Osteoblast (primary cell): ENCODE measurements around the gene PARVG. TPM values are rescaled to one million over a fixed set of nuclear protein-coding genes. Genes with fewer than 3 reads are reported as not detected.

Experiments used
- DNase-seq: peaks from one replicate; pipeline ENCODE4 v3.0.0; 2011; ENCODE audit warnings: low spot score, mixed read lengths; ENCODE audit not compliant: insufficient read length; ENCODE audit errors: missing footprints
- H2AFZ ChIP-seq: 2 replicates; pipeline ENCODE4 v1.6.0; 2011; ENCODE audit warnings: mild to moderate bottlenecking, low read length
- H3K27ac ChIP-seq: 2 replicates; pipeline ENCODE4 v1.5.1; 2011; ENCODE audit warnings: mild to moderate bottlenecking, low read depth, low read length, moderate library complexity
- H3K27me3 ChIP-seq: 2 replicates; pipeline ENCODE4 v1.6.0; 2012; ENCODE audit warnings: mild to moderate bottlenecking, control low read depth, inconsistent platforms, low read length, moderate library complexity; ENCODE audit not compliant: insufficient read depth
- H3K36me3 ChIP-seq: 2 replicates; pipeline ENCODE4 v1.5.1; 2011; ENCODE audit warnings: mild to moderate bottlenecking, low read length, control low read depth, moderate library complexity; ENCODE audit not compliant: insufficient read depth
- H3K4me1 ChIP-seq: 2 replicates; pipeline ENCODE4 v1.5.1; 2011; ENCODE audit warnings: mild to moderate bottlenecking, low read length, control low read depth, moderate library complexity; ENCODE audit not compliant: insufficient read depth
- H3K4me2 ChIP-seq: 2 replicates; pipeline ENCODE4 v1.6.0; 2011; ENCODE audit warnings: mild to moderate bottlenecking, low read length; ENCODE audit not compliant: insufficient read depth
- H3K4me3 ChIP-seq: fragments of 200-600 bp; sonication (generic); 3 replicates; pipeline ENCODE4 v1.5.1; 2012; ENCODE audit warnings: mild to moderate bottlenecking, low read length, inconsistent platforms; ENCODE audit not compliant: insufficient read depth
- H3K79me2 ChIP-seq: 2 replicates; pipeline ENCODE4 v1.6.0; 2012; ENCODE audit warnings: mild to moderate bottlenecking, low read length, control low read depth, inconsistent platforms; ENCODE audit not compliant: insufficient read depth
- H3K9me3 ChIP-seq: 2 replicates; pipeline ENCODE4 v1.5.1; 2011; ENCODE audit warnings: low read depth, low read length, control low read depth
- H4K20me1 ChIP-seq: 2 replicates; pipeline ENCODE4 v1.6.0; 2012; ENCODE audit warnings: mild to moderate bottlenecking, low read length, control low read depth; ENCODE audit not compliant: insufficient read depth
- CTCF ChIP-seq: IDR thresholded peaks from 2 replicates; pipeline ENCODE4 v1.5.1; 2011; ENCODE audit warnings: mild to moderate bottlenecking, low read depth, low read length, moderate library complexity; ENCODE audit errors: extremely low read depth
- total RNA-seq: library from RNA; depleted of rRNA; stranded (reverse); fragments of >200 nt; gene quantifications from 2 replicates; pipeline ENCODE4 v1.2.3, GENCODE V29; 2012

The PARVG gene
- total RNA-seq, 1 donor, result 1.1 TPM

- Histone ChIP-seq H3K4me1 (peaks cover 9% of the 10 kb centered on the region), H3K79me2 (no peaks in the 10 kb centered on the region), H3K4me2 (no peak overlapping the region), H3K36me3 (no peaks in the 10 kb centered on the region), H2AFZ (no peak overlapping the region), H4K20me1 (no peaks in the 10 kb centered on the region), H3K27ac (no peak overlapping the region), H3K9me3 (no peaks in the 10 kb centered on the region), H3K4me3 (no peak overlapping the region), H3K27me3 (no peaks in the 10 kb centered on the region)
- no peak for TF ChIP-seq CTCF
- no peak for DNase-seq
Measured at GRCh38 chr22:44162960-44163359, 17.8 kb upstream of the PARVG start.

- Histone ChIP-seq H2AFZ (no peak overlapping the region), H3K27ac (no peak overlapping the region), H3K4me1 (peaks cover 9% of the 10 kb centered on the region), H3K9me3 (no peaks in the 10 kb centered on the region), H4K20me1 (no peaks in the 10 kb centered on the region), H3K36me3 (no peaks in the 10 kb centered on the region), H3K4me3 (no peak overlapping the region), H3K4me2 (no peak overlapping the region), H3K79me2 (no peaks in the 10 kb centered on the region), H3K27me3 (no peaks in the 10 kb centered on the region)
- TF ChIP-seq CTCF, result no peak
- no peak for DNase-seq
Measured at GRCh38 chr22:44163536-44163935, 17.2 kb upstream of the PARVG start.

- Histone ChIP-seq H3K27me3 (no peaks in the 10 kb centered on the region), H3K79me2 (no peaks in the 10 kb centered on the region), H3K36me3 (peaks cover 2% of the 10 kb centered on the region), H3K4me3 (no peak overlapping the region), H3K27ac (no peak overlapping the region), H2AFZ (no peak overlapping the region), H4K20me1 (no peaks in the 10 kb centered on the region), H3K4me1 (peaks cover 9% of the 10 kb centered on the region), H3K4me2 (no peak overlapping the region), H3K9me3 (no peaks in the 10 kb centered on the region)
- no peak for DNase-seq
- no peak for TF ChIP-seq CTCF
Measured at GRCh38 chr22:44164031-44164430, 16.7 kb upstream of the PARVG start.

GRCh38 chr22:44165286-44165874 lies 15.3 kb upstream of the PARVG start:
- TF ChIP-seq CTCF, result no peak
- no peaks in the 10 kb centered on the region for H4K20me1 ChIP-seq
- H3K36me3 ChIP-seq, result peaks cover 3% of the 10 kb centered on the region

More at GRCh38 chr22:44165286-44165874, 15.3 kb upstream of the PARVG start:
- Histone ChIP-seq H3K27ac (no peak overlapping the region), H3K4me3 (no peak overlapping the region), H3K27me3 (no peaks in the 10 kb centered on the region), H2AFZ (no peak overlapping the region), H3K4me1 (no peaks in the 10 kb centered on the region), H3K9me3 (no peaks in the 10 kb centered on the region), H3K79me2 (no peaks in the 10 kb centered on the region), H3K4me2 (no peak overlapping the region)
- no peak for DNase-seq
